HCT116 (cell line): ENCODE data around the gene PRDM11.

ENCODE experiments used
- CTCF ChIP-seq, 3 experiments: fragments of 200-600 bp in 1 of 3; sonication (generic) in 1 of 3; IDR thresholded peaks in 2 of 3; conservative IDR thresholded peaks in 1 of 3; 2 replicates each; pipeline ENCODE4 v1.5.1; 2012 to 2017; ENCODE audit warnings: low read depth in 2 of 3, low read length in 2 of 3, antibody characterized with exemption in 1 of 3, borderline replicate concordance in 1 of 3, control low read depth in 1 of 3, mild to moderate bottlenecking in 1 of 3, mixed read lengths in 1 of 3, mixed run types in 1 of 3, moderate library complexity in 1 of 3; ENCODE audit not compliant: insufficient read depth in 1 of 3
- EZH2 ChIP-seq: fragments of 200-600 bp; sonication (generic); IDR thresholded peaks from 2 replicates; pipeline ENCODE4 v1.6.1; 2017; ENCODE audit warnings: antibody characterized with exemption, mixed run types
- MAX ChIP-seq: IDR thresholded peaks from 2 replicates; pipeline ENCODE4 v1.6.1; 2012
- POLR2A ChIP-seq: IDR thresholded peaks from 2 replicates; pipeline ENCODE4 v1.7.0; 2011; ENCODE audit warnings: borderline replicate concordance; ENCODE audit not compliant: insufficient read depth, insufficient read length; ENCODE audit errors: extremely low read depth
- REST ChIP-seq: IDR thresholded peaks from 2 replicates; pipeline ENCODE4 v1.6.1; 2012; ENCODE audit warnings: low read depth
- SP1 ChIP-seq: IDR thresholded peaks from 2 replicates; pipeline ENCODE4 v1.6.1; 2012; ENCODE audit warnings: low read depth
- SRF ChIP-seq: IDR thresholded peaks from 2 replicates; pipeline ENCODE4 v1.6.1; 2012; ENCODE audit warnings: low read depth
- ZNF274 ChIP-seq: fragments of 200-500 bp; sonication (Bioruptor generic); IDR thresholded peaks from 2 replicates; pipeline ENCODE4 v1.6.1; 2014; ENCODE audit warnings: mild to moderate bottlenecking, low read depth, low read length, inconsistent platforms

DNA sequence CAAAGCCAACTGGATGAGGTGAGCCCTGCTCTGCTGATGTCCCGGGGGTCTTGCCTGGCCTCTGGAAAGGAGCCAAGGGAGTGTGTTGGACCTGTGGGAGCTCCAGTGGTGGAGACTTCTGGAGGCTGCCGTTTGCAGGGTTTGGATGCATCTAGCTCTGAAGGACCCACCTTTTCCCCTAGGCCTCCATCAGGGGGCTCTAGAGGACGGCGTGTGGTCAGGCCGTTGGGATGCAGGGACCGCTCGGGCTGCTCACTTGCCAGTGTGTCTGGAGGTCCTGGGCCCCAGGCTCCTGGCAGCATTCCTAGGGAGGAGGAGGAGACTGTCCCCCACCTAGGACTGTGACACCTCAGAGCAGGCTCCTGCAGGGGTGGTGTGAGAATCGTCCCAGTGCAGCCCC, 58.3 kb downstream of the PRDM11 start:
- TF ChIP-seq SP1 (no peak), CTCF (IDR thresholded peaks at IDR 0.05 in 2 of 3, conservative IDR thresholded peaks at IDR 0.05 in 1 of 3; ENCODE audit: borderline replicate concordance in 1 of 3, insufficient read depth in 1 of 3, low read depth in 2 of 3, low read length in 2 of 3) (no peak), MAX (no peak), ZNF274 (no peak), POLR2A (no peak), SRF (no peak), REST (no peak), EZH2 (no peak)
